K562 (cell line): Measurements from ENCODE around the gene SLC2A4RG. TPM values are rescaled to one million over a fixed set of nuclear protein-coding genes. Genes with fewer than 3 reads are reported as not detected.
A peak's percentile ranks its signal among the peaks of the same experiment; 100 is the strongest.

Source experiments
- CBFA2T3 ChIP-seq: fragments of 450-650 bp; IDR thresholded peaks from 2 replicates; pipeline ENCODE4 v1.6.1; 2017
- FOXK1 ChIP-seq: sonication (generic); formaldehyde crosslinking; IDR thresholded peaks from 2 replicates; pipeline ENCODE4 v1.8.0; 2022; ENCODE audit warnings: missing genetic modification reagents, mild to moderate bottlenecking, borderline replicate concordance
- NFIX ChIP-seq: fragments of 250-450 bp; sonication (Bioruptor Pico); IDR thresholded peaks from 2 replicates; pipeline ENCODE4 v1.4.0; 2020; ENCODE audit warnings: low read depth, mild to moderate bottlenecking, moderate library complexity
- NR3C1 ChIP-seq: sonication (generic); formaldehyde crosslinking; IDR thresholded peaks from 2 replicates; pipeline ENCODE4 v1.8.1; 2022; ENCODE audit warnings: missing genetic modification reagents
- SRSF9 ChIP-seq: fragments of 200-400 bp; formaldehyde crosslinking; IDR thresholded peaks from 2 replicates; pipeline ENCODE4 v1.6.1; 2017; ENCODE audit warnings: low read depth, low read length, borderline replicate concordance
- STAG1 ChIP-seq: sonication (generic); formaldehyde crosslinking; IDR thresholded peaks from 2 replicates; pipeline ENCODE4 v1.5.0; 2020; ENCODE audit warnings: missing genetic modification reagents, borderline replicate concordance
- TAL1 ChIP-seq: fragments of 450-650 bp; IDR thresholded peaks from 2 replicates; pipeline ENCODE4 v1.6.1; 2016; ENCODE audit warnings: mild to moderate bottlenecking
- TCF3 ChIP-seq: sonication (generic); formaldehyde crosslinking; IDR thresholded peaks from 2 replicates; pipeline ENCODE4 v1.4.0; 2020; ENCODE audit warnings: mild to moderate bottlenecking, missing genetic modification reagents
- YY1 ChIP-seq, 3 experiments: IDR thresholded peaks; 2 replicates each; pipeline ENCODE4 v1.6.1; 2011; ENCODE audit warnings: low read length in 2 of 3, mild to moderate bottlenecking in 2 of 3, moderate library complexity in 2 of 3, borderline replicate concordance in 1 of 3, control low read depth in 1 of 3, low read depth in 1 of 3; ENCODE audit not compliant: insufficient read depth in 3 of 3, insufficient replicate concordance in 2 of 3, control insufficient read depth in 1 of 3, insufficient read length in 1 of 3; ENCODE audit errors: extremely low read depth in 1 of 3
- ZKSCAN1 ChIP-seq: fragments of 150-350 bp; IDR thresholded peaks from 2 replicates; pipeline ENCODE4 v1.6.1; 2016; ENCODE audit warnings: low read depth, low read length
- polyA plus RNA-seq, 8 experiments: library from polyadenylated mRNA; depleted of rRNA in 4 of 8; stranded (reverse) in 5 of 8; unstranded in 3 of 8; fragments of >200 nt; fragmentation: Nextera tagmentation in 2 of 8; fragmentation: Illumina TruSeq in 1 of 8; extraction: Ambion mirVana in 2 of 8; extraction: Trizol in 1 of 8; gene quantifications; 2 replicates each; pipeline versions ENCODE4 v1.2.1 to v1.2.3, GENCODE V29; 2011 to 2014; ENCODE audit warnings: inconsistent platforms in 1 of 8, missing spikeins in 1 of 8
- total RNA-seq, 7 experiments: library from RNA; depleted of rRNA in 6 of 7; stranded (reverse); fragments of >200 nt in 6 of 7; fragmentation: Illumina TruSeq in 2 of 7; extraction: Trizol in 2 of 7; gene quantifications; 2 replicates each; pipeline versions ENCODE4 v1.2.1 to v1.2.3, GENCODE V29; 2011 to 2021; ENCODE audit warnings: low replicate concordance in 1 of 7
- TF ChIP-seq, protein P1 (sequence below): fragments of 250-450 bp; sonication (Bioruptor Pico); IDR thresholded peaks from 2 replicates; pipeline ENCODE4 v1.8.0; 2022; ENCODE audit warnings: inconsistent platforms
- TF ChIP-seq, protein P2 (sequence below): fragments of 250-450 bp; sonication (Bioruptor Pico); IDR thresholded peaks from 2 replicates; pipeline ENCODE4 v1.8.0; 2022; ENCODE audit warnings: moderate library complexity, mild to moderate bottlenecking, inconsistent platforms
- TF ChIP-seq, protein P3 (sequence below): IDR thresholded peaks from 2 replicates; pipeline ENCODE4 v1.6.1; 2012; ENCODE audit warnings: low read depth, low read length, improper control_type of control experiment, borderline replicate concordance
- TF ChIP-seq, protein P4 (sequence below): sonication (generic); formaldehyde crosslinking; IDR thresholded peaks from 2 replicates; pipeline ENCODE4 v1.8.0; 2022; ENCODE audit warnings: missing genetic modification reagents, mild to moderate bottlenecking, borderline replicate concordance
- TF ChIP-seq, protein P5 (sequence below): fragments of 450-650 bp; IDR thresholded peaks from 2 replicates; pipeline ENCODE4 v1.6.1; 2016; ENCODE audit warnings: low read depth, mild to moderate bottlenecking, moderate library complexity

The SLC2A4RG gene
- total and polyA plus RNA-seq, 9 of the 15 experiments (the other 6 are each of a cell fraction or from before 2014, with no cell fraction given) = 0.34 to 97.3 (median 26.5) TPM

DNA sequence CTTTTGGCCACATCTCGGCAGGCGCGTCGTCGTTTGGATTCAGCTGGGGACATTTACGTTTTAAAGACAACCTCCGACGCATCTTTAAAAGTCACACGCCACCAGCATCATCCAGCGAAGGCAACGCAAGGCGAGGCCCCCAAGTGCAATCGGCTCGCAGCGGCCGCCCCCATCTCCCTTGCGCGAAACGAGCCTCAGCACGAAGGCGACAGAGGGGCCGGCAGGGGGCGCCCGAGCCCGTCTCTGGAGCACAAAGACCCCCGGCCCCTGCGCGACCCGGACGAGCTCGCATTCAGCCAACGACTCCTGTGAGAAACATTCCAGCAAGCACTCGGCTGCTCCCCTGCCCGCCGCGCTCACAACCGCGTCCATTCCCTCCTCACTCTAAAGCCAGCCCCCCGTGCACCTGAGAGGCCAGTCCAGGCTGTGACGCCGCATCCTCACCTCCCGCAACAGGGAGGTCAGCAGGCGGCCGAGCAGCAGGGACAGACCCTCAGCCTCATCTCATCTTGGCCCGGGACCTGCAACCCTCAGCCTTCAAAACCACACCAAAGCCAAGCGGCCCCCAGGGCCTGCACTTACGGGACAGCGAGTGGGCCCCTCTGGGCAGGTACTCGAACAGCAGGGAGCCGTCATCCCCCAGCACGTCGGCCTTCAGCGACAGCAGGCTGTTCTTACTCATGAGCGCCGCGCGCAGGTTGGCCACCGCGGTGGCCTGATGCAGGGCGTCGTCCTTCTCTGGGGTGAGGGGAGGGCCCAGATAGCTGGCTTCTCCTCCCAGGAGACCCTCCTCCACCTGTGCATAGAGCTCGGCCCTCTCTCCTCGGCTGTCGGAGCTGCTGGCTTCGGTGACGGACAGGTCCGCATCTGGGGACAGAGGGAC, 35.8 kb downstream of the SLC2A4RG start (continued):
- TF ChIP-seq, protein P1, sequence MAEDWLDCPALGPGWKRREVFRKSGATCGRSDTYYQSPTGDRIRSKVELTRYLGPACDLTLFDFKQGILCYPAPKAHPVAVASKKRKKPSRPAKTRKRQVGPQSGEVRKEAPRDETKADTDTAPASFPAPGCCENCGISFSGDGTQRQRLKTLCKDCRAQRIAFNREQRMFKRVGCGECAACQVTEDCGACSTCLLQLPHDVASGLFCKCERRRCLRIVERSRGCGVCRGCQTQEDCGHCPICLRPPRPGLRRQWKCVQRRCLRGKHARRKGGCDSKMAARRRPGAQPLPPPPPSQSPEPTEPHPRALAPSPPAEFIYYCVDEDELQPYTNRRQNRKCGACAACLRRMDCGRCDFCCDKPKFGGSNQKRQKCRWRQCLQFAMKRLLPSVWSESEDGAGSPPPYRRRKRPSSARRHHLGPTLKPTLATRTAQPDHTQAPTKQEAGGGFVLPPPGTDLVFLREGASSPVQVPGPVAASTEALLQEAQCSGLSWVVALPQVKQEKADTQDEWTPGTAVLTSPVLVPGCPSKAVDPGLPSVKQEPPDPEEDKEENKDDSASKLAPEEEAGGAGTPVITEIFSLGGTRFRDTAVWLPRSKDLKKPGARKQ = peak; percentile 66; the same call in 1 of the 2 replicates
- no peak for TF ChIP-seq NR3C1 (CRISPR knock-in tag)
- TF ChIP-seq CBFA2T3 = no peak
- no peak for TF ChIP-seq TCF3
- TF ChIP-seq TAL1 = no peak
- no peak for TF ChIP-seq NFIX (CRISPR knock-in tag)
- peak; percentile 7; the same call in 1 of the 2 replicates for TF ChIP-seq STAG1
- TF ChIP-seq FOXK1 (CRISPR knock-in tag) = no peak
- TF ChIP-seq, protein P2, sequence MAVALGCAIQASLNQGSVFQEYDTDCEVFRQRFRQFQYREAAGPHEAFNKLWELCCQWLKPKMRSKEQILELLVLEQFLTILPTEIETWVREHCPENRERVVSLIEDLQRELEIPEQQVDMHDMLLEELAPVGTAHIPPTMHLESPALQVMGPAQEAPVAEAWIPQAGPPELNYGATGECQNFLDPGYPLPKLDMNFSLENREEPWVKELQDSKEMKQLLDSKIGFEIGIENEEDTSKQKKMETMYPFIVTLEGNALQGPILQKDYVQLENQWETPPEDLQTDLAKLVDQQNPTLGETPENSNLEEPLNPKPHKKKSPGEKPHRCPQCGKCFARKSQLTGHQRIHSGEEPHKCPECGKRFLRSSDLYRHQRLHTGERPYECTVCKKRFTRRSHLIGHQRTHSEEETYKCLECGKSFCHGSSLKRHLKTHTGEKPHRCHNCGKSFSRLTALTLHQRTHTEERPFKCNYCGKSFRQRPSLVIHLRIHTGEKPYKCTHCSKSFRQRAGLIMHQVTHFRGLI (CRISPR knock-in tag) = no peak
- no peak for TF ChIP-seq ZKSCAN1
- TF ChIP-seq, protein P3, sequence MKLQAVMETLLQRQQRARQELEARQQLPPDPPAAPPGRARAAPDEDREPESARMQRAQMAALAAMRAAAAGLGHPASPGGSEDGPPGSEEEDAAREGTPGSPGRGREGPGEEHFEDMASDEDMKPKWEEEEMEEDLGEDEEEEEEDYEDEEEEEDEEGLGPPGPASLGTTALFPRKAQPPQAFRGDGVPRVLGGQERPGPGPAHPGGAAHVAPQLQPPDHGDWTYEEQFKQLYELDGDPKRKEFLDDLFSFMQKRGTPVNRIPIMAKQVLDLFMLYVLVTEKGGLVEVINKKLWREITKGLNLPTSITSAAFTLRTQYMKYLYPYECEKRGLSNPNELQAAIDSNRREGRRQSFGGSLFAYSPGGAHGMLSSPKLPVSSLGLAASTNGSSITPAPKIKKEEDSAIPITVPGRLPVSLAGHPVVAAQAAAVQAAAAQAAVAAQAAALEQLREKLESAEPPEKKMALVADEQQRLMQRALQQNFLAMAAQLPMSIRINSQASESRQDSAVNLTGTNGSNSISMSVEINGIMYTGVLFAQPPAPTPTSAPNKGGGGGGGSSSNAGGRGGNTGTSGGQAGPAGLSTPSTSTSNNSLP = no peak
- TF ChIP-seq, protein P4, sequence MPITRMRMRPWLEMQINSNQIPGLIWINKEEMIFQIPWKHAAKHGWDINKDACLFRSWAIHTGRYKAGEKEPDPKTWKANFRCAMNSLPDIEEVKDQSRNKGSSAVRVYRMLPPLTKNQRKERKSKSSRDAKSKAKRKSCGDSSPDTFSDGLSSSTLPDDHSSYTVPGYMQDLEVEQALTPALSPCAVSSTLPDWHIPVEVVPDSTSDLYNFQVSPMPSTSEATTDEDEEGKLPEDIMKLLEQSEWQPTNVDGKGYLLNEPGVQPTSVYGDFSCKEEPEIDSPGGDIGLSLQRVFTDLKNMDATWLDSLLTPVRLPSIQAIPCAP = no peak
- no peak for TF ChIP-seq YY1 (IDR thresholded peaks at IDR 0.05; ENCODE audit: borderline replicate concordance in 1 of 3, control insufficient read depth in 1 of 3, extremely low read depth in 1 of 3, insufficient read depth in 3 of 3, insufficient read length in 1 of 3, insufficient replicate concordance in 2 of 3, low read depth in 1 of 3, low read length in 2 of 3)
- TF ChIP-seq SRSF9 = no peak
- TF ChIP-seq, protein P5, sequence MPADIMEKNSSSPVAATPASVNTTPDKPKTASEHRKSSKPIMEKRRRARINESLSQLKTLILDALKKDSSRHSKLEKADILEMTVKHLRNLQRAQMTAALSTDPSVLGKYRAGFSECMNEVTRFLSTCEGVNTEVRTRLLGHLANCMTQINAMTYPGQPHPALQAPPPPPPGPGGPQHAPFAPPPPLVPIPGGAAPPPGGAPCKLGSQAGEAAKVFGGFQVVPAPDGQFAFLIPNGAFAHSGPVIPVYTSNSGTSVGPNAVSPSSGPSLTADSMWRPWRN = no peak
